Loucy (cell line): ENCODE results near the gene KCNMA1.

Source experiments
- H2AFZ ChIP-seq: fragments of 200-600 bp; sonication (generic); 2 replicates; pipeline ENCODE4 v1.6.0; 2016; ENCODE audit warnings: antibody characterized with exemption, mild to moderate bottlenecking, low read length, moderate library complexity
- H3F3A ChIP-seq: fragments of 200-600 bp; 2 replicates; pipeline ENCODE4 v1.6.0; 2016; ENCODE audit warnings: antibody characterized with exemption, low read depth, mild to moderate bottlenecking
- H3K27me3 ChIP-seq: fragments of 200-600 bp; sonication (generic); 2 replicates; pipeline ENCODE4 v1.6.1; 2014; ENCODE audit warnings: low read length, mild to moderate bottlenecking; ENCODE audit not compliant: insufficient read depth, poor library complexity, severe bottlenecking
- H3K36me3 ChIP-seq: fragments of 200-600 bp; sonication (generic); 2 replicates; pipeline ENCODE4 v1.6.1; 2016; ENCODE audit warnings: low read length; ENCODE audit not compliant: insufficient read depth
- H3K4me1 ChIP-seq: fragments of 200-600 bp; sonication (generic); 2 replicates; pipeline ENCODE4 v1.5.1; 2014; ENCODE audit warnings: low read length, mild to moderate bottlenecking; ENCODE audit not compliant: insufficient read depth, poor library complexity, severe bottlenecking
- H3K4me2 ChIP-seq: fragments of 200-600 bp; sonication (generic); 2 replicates; pipeline ENCODE4 v1.6.0; 2014; ENCODE audit warnings: antibody characterized with exemption, low read length, low read depth, mild to moderate bottlenecking; ENCODE audit not compliant: poor library complexity, severe bottlenecking
- H3K4me3 ChIP-seq: fragments of 200-600 bp; sonication (generic); 2 replicates; pipeline ENCODE4 v1.5.1; 2014; ENCODE audit warnings: low read length, mild to moderate bottlenecking, mixed read lengths; ENCODE audit not compliant: poor library complexity, severe bottlenecking
- H3K79me2 ChIP-seq: fragments of 200-600 bp; sonication (generic); 2 replicates; pipeline ENCODE4 v1.6.1; 2014; ENCODE audit warnings: low read length; ENCODE audit not compliant: insufficient read depth
- H3K9ac ChIP-seq: fragments of 200-600 bp; sonication (generic); 2 replicates; pipeline ENCODE4 v1.6.0; 2014; ENCODE audit warnings: mild to moderate bottlenecking, low read depth, low read length, moderate library complexity; ENCODE audit not compliant: poor library complexity, severe bottlenecking
- H3K9me2 ChIP-seq: fragments of 200-600 bp; sonication (generic); replicated peaks from 2 replicates; pipeline ENCODE4 v1.6.1; 2016; ENCODE audit warnings: low read depth, low read length, mixed read lengths
- H3K9me3 ChIP-seq: fragments of 200-600 bp; sonication (generic); 2 replicates; pipeline ENCODE4 v1.6.1; 2014; ENCODE audit warnings: mild to moderate bottlenecking, antibody characterized with exemption, low read length, low read depth; ENCODE audit not compliant: insufficient read depth
- H4K20me1 ChIP-seq: fragments of 200-600 bp; sonication (generic); 2 replicates; pipeline ENCODE4 v1.6.0; 2014; ENCODE audit warnings: antibody characterized with exemption, low read length, mild to moderate bottlenecking; ENCODE audit not compliant: insufficient read depth, poor library complexity, severe bottlenecking
- EZH2phosphoT487 ChIP-seq: fragments of 200-600 bp; IDR thresholded peaks from 2 replicates; pipeline ENCODE4 v1.6.1; 2018; ENCODE audit warnings: antibody characterized with exemption, mild to moderate bottlenecking, moderate library complexity, borderline replicate concordance
- TF ChIP-seq, protein P1 (sequence below): fragments of 200-600 bp; sonication (generic); conservative IDR thresholded peaks from 2 replicates; pipeline ENCODE4 v1.5.1; 2014; ENCODE audit warnings: mild to moderate bottlenecking, antibody characterized with exemption, low read length

KCNMA1 gene

DNA sequence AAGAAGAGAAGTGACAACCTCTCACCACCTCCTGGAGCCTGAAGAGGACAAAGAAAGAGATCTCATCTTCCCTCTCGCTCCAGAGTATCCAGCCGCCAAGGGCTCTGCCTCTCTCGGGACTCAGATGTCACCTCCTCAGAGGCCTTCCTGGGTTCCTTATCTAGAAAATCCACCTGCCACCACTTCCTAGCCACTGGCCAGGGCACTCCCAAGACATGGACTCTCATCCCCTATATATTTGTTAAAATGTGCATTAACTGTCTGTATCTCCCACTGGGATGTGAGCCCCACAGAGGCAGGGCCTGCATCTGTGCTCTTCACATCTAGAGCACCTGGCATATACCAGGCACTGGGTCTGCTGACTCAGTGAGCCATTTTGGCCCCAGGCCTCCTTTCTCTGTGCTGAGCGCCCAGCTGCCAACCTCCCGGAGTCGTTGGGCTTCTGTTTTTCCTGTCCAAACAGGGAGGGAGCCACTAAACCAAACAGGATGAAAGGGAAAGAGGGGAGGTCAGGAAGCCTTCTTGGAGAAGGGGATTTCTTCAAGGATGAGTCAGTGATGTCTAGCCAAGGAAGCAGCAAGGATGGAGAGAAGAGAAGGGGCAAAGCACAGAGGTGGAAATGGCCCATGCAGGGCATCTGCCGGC lies 58.9 kb downstream of the KCNMA1 start:
- H3K4me2 ChIP-seq, result no peak overlapping the region
- H3K36me3 ChIP-seq, result no peaks in the 10 kb centered on the region
- no peak for TF ChIP-seq EZH2phosphoT487
- TF ChIP-seq, protein P1, sequence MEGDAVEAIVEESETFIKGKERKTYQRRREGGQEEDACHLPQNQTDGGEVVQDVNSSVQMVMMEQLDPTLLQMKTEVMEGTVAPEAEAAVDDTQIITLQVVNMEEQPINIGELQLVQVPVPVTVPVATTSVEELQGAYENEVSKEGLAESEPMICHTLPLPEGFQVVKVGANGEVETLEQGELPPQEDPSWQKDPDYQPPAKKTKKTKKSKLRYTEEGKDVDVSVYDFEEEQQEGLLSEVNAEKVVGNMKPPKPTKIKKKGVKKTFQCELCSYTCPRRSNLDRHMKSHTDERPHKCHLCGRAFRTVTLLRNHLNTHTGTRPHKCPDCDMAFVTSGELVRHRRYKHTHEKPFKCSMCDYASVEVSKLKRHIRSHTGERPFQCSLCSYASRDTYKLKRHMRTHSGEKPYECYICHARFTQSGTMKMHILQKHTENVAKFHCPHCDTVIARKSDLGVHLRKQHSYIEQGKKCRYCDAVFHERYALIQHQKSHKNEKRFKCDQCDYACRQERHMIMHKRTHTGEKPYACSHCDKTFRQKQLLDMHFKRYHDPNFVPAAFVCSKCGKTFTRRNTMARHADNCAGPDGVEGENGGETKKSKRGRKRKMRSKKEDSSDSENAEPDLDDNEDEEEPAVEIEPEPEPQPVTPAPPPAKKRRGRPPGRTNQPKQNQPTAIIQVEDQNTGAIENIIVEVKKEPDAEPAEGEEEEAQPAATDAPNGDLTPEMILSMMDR, result no peak

DNA sequence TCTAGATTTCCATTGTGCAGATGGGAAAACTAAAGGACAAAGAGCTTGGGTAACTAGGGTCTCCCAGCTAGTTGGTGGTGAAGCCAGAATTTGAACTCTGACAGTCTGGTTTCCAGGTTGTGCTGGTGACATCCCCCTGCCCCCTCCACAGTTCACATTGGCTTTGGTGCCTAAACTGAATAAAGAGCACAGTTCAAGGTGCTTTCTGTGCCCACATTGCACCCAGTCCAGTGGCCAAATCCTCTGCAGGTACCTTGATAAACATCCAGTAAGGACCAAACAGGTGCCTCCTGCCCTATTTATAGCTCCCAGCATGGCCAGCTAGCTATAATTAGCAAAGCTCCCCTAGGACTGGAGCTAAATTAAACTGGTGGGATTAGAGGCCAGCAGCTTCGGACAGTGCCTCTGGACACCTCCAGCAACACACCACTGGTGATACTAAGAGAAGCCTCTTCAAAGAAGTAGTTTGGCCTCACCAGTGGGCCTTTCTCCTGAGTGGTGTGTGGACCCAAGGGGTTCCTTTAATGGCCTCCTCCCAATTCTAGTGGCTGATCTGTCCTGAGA lies 59.9 kb downstream of the KCNMA1 start:
- no peak overlapping the region for H2AFZ ChIP-seq
- no peaks in the 10 kb centered on the region for H3K9me2 ChIP-seq
- H3K79me2 ChIP-seq, result no peaks in the 10 kb centered on the region
- TF ChIP-seq EZH2phosphoT487, result no peak
- TF ChIP-seq, protein P1, result no peak
- no peaks in the 10 kb centered on the region for H3K9me3 ChIP-seq
- H3K27me3 ChIP-seq, result no peaks in the 10 kb centered on the region
- H3F3A ChIP-seq, result no peaks in the 10 kb centered on the region
- H4K20me1 ChIP-seq, result no peaks in the 10 kb centered on the region
- H3K36me3 ChIP-seq, result no peaks in the 10 kb centered on the region
- H3K4me3 ChIP-seq, result no peak overlapping the region
- no peak overlapping the region for H3K4me2 ChIP-seq
- no peak overlapping the region for H3K9ac ChIP-seq
- H3K4me1 ChIP-seq, result peaks cover 3% of the 10 kb centered on the region

More for the DNA sequence above, 58.9 kb downstream of the KCNMA1 start:
- no peaks in the 10 kb centered on the region for H3F3A ChIP-seq
- no peaks in the 10 kb centered on the region for H3K9me3 ChIP-seq
- H2AFZ ChIP-seq, result no peak overlapping the region
- no peaks in the 10 kb centered on the region for H3K9me2 ChIP-seq
- H3K9ac ChIP-seq, result no peak overlapping the region
- H3K4me1 ChIP-seq, result peaks cover 13% of the 10 kb centered on the region
- no peaks in the 10 kb centered on the region for H3K27me3 ChIP-seq
- H3K79me2 ChIP-seq, result no peaks in the 10 kb centered on the region
- H4K20me1 ChIP-seq, result no peaks in the 10 kb centered on the region
- H3K4me3 ChIP-seq, result no peak overlapping the region

DNA sequence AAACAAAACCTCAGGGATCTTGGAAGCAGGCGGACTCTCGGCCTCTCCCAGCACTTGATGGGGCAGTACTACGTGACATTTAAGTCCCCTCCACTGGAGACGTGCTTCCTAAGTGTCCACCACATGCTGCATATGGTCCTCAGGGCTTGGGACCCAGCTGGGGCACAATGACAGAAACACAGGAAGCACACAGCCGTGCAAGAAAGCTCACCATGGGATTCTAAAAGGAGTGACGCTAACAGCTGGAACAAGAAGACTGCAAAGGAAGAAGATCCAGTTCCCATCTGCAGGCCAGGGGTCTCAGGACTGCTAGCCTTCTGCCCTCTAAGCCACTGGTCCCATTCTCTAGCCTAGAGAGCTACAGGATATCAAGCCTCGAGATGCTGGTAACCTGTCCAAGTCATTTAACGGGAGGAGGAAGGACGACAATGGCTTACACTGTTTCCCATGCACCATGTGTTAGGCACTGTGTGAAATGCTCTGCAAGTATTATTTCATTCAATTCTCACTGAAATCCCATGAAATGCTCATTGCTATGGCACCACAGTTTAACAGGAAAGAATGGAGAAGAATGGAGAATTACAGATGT lies 61.1 kb downstream of the KCNMA1 start:
- Histone ChIP-seq H3K4me3 (no peak overlapping the region), H3K9me2 (no peaks in the 10 kb centered on the region), H3K4me2 (no peak overlapping the region), H3F3A (no peaks in the 10 kb centered on the region), H3K36me3 (no peaks in the 10 kb centered on the region), H3K9me3 (no peaks in the 10 kb centered on the region), H3K27me3 (no peaks in the 10 kb centered on the region), H4K20me1 (no peaks in the 10 kb centered on the region), H3K9ac (no peak overlapping the region), H3K4me1 (no peaks in the 10 kb centered on the region), H2AFZ (no peak overlapping the region), H3K79me2 (no peaks in the 10 kb centered on the region)
- TF ChIP-seq EZH2phosphoT487, result no peak
- TF ChIP-seq, protein P1, result no peak
